CD4-positive, alpha-beta T cell (primary cell): ENCODE measurements around the gene CEBPE. TPM values are rescaled to one million over a fixed set of nuclear protein-coding genes. Genes with fewer than 3 reads are reported as not detected.

ENCODE experiments used
- ATAC-seq: fragments of 200-7000 bp; cut with Tn5 transposase; one replicate; pipeline ENCODE4 v1.10.0; 2022; ENCODE audit warnings: mild to moderate bottlenecking; ENCODE audit not compliant: poor library complexity
- CTCF ChIA-PET: fragments of 350-600 bp; sonication (Branson Sonifier 250); formaldehyde crosslinking; loops from one replicate; lab custom pipeline; 2021; ENCODE audit warnings: antibody characterized with exemption, inconsistent platforms; lab: Charles Lee
- POLR2A ChIA-PET: fragments of 350-600 bp; sonication (Branson Sonifier 250); formaldehyde crosslinking; loops from one replicate; lab custom pipeline; 2021; ENCODE audit warnings: antibody characterized with exemption, inconsistent platforms; lab: Charles Lee
- DNase-seq, 14 experiments: peaks; one replicate each; pipeline ENCODE4 v3.0.0-alpha.2; 2013 to 2020; ENCODE audit warnings: mixed read lengths in 2 of 14
- H3K27ac ChIP-seq, 2 donors: one replicate each; pipeline versions ENCODE4 v1.5.1 to v1.7.0; 2013; ENCODE audit warnings: low read length in 2 of 2, low read depth in 1 of 2, mild to moderate bottlenecking in 1 of 2
- H3K27me3 ChIP-seq, 2 experiments: 1 replicate in 1 of 2; 2 replicates in 1 of 2; pipeline versions ENCODE4 v1.6.1 to v1.7.0; 2013; ENCODE audit warnings: low read length in 2 of 2, control low read depth in 1 of 2, mild to moderate bottlenecking in 1 of 2, moderate library complexity in 1 of 2; ENCODE audit not compliant: insufficient read depth in 2 of 2, control insufficient read depth in 1 of 2
- H3K36me3 ChIP-seq: one replicate; pipeline ENCODE4 v1.6.1; 2013; ENCODE audit warnings: low read length, control low read depth; ENCODE audit not compliant: insufficient read depth
- H3K4me1 ChIP-seq: one replicate; pipeline ENCODE4 v1.6.1; 2013; ENCODE audit warnings: low read length, control low read depth; ENCODE audit not compliant: insufficient read depth
- H3K4me3 ChIP-seq: one replicate; pipeline ENCODE4 v1.5.1; 2013; ENCODE audit warnings: mild to moderate bottlenecking, low read length, moderate library complexity
- H3K9me3 ChIP-seq, 2 experiments: 1 replicate in 1 of 2; 2 replicates in 1 of 2; pipeline versions ENCODE4 v1.6.1 to v1.7.0; 2013; ENCODE audit warnings: low read length in 2 of 2, mild to moderate bottlenecking in 2 of 2, control low read depth in 1 of 2, moderate library complexity in 1 of 2; ENCODE audit not compliant: control insufficient read depth in 1 of 2, insufficient read depth in 1 of 2
- H3K27ac Mint-ChIP-seq: one replicate; pipeline ENCODE4 v1.8.0; 2020; ENCODE audit warnings: mixed read lengths
- H3K27me3 Mint-ChIP-seq: one replicate; pipeline ENCODE4 v1.8.0; 2021; ENCODE audit warnings: mixed read lengths
- H3K36me3 Mint-ChIP-seq: one replicate; pipeline ENCODE4 v1.8.0; 2021; ENCODE audit warnings: low read depth, mixed read lengths
- H3K4me1 Mint-ChIP-seq: one replicate; pipeline ENCODE4 v1.8.0; 2021; ENCODE audit warnings: low read depth, mixed read lengths
- H3K4me3 Mint-ChIP-seq: one replicate; pipeline ENCODE4 v1.8.0; 2020; ENCODE audit warnings: mild to moderate bottlenecking, mixed read lengths
- H3K9me3 Mint-ChIP-seq: one replicate; pipeline ENCODE4 v1.8.0; 2020; ENCODE audit warnings: mixed read lengths
- CTCF ChIP-seq: fragments of 200-600 bp; IDR thresholded peaks from one replicate; pipeline ENCODE4 v1.8.0; 2022; ENCODE audit warnings: antibody characterized with exemption, mild to moderate bottlenecking
- intact Hi-C, 2 experiments: fragments of 100-400 bp; cut with DNase I in 1 of 2; cut with micrococcal nuclease in 1 of 2; formaldehyde crosslinking; loops; one replicate each; pipeline versions ENCODE4 v1.15.1 to v1.9.0; 2023 to 2025; cut with DNase I, micrococcal nuclease
- total RNA-seq, 174 experiments: library from RNA in 2 of 174; stranded (reverse) in 2 of 174; gene quantifications; one replicate each; pipeline ENCODE4 v1.2.3 and lab custom pipeline; 2021 to 2026

CEBPE gene
- total RNA-seq, 2 experiments from 2014 or later = not detected

GRCh38 chr14:23091294-23092225 lies 27.5 kb downstream of the CEBPE start:
- Histone ChIP-seq H3K4me3 (no peak overlapping the region), H3K27me3 (no peaks in the 10 kb centered on the region), H3K9me3 (no peaks in the 10 kb centered on the region), H3K4me1 (peaks cover 21% of the 10 kb centered on the region), H3K36me3 (peaks cover 65% of the 10 kb centered on the region), H3K27ac (no peak overlapping the region)
- Mint-ChIP-seq H3K4me3 (peak overlapping the region; percentile 78), H3K27ac (no peak overlapping the region), H3K36me3 (peaks cover 58% of the 10 kb centered on the region), H3K4me1 (peaks cover 44% of the 10 kb centered on the region), H3K27me3 (no peaks in the 10 kb centered on the region), H3K9me3 (no peaks in the 10 kb centered on the region)
- intact Hi-C loops = loop anchor here (2.0 to 10.0 kb wide), 5 partner anchors 13 to 473 kb away; partner anchors contain the start of genes AP1G2 (in 1 of the 2), HOMEZ (in 1 of the 2), OXA1L (in 1 of the 2) and PABPN1 (in 1 of the 2)
- TF ChIP-seq CTCF = no peak
- POLR2A ChIA-PET = interaction anchor here (0.6 to 1.2 kb wide), 3 partner anchors 10 to 532 kb away, joined by 3 to 4 read pairs (median 3); partner anchors contain the start of gene PPP1R3E
- ATAC-seq (no peak), DNase-seq (no peak)
- CTCF ChIA-PET = interaction anchor here (0.5 to 2.4 kb wide), 6 partner anchors 15 to 1103 kb away, joined by 3 to 8 read pairs (median 3); no protein-coding TSS in a partner anchor

- Histone ChIP-seq H3K27ac (no peak overlapping the region), H3K36me3 (peaks cover 78% of the 10 kb centered on the region), H3K4me1 (peaks cover 12% of the 10 kb centered on the region), H3K27me3 (no peaks in the 10 kb centered on the region), H3K9me3 (no peaks in the 10 kb centered on the region), H3K4me3 (no peak overlapping the region)
- TF ChIP-seq CTCF = no peak
- no peak overlapping the region for H3K4me3 Mint-ChIP-seq
- peaks cover 49% of the 10 kb centered on the region for H3K4me1 Mint-ChIP-seq
- H3K27ac Mint-ChIP-seq = no peak overlapping the region
- ChIA-PET CTCF (interaction anchor here (1.3 to 2.4 kb wide), 2 partner anchors 9 to 21 kb away, joined by 3 to 8 read pairs; no protein-coding TSS in a partner anchor), POLR2A (no interaction called here)
- ATAC-seq (no peak), DNase-seq (no peak)
- intact Hi-C loops = loop anchor here (10.0 kb wide), 4 partner anchors 195 to 475 kb away; partner anchors contain the start of genes AP1G2 (in 1 of the 2), HOMEZ (in 1 of the 2), OXA1L (in 1 of the 2) and PABPN1 (in 1 of the 2)
- H3K36me3 Mint-ChIP-seq = peaks cover 72% of the 10 kb centered on the region
- no peaks in the 10 kb centered on the region for H3K27me3 Mint-ChIP-seq
- no peaks in the 10 kb centered on the region for H3K9me3 Mint-ChIP-seq
These were observed 28.8 kb downstream of the CEBPE start for GRCh38 chr14:23090254-23090636.

GRCh38 chr14:23089498-23090253 lies 29.4 kb downstream of the CEBPE start:
- intact Hi-C loops = loop anchor here (10.0 kb wide), 4 partner anchors 195 to 475 kb away; partner anchors contain the start of genes AP1G2 (in 1 of the 2), HOMEZ (in 1 of the 2), OXA1L (in 1 of the 2) and PABPN1 (in 1 of the 2)
- DNase-seq = no peak
- peaks cover 51% of the 10 kb centered on the region for H3K4me1 Mint-ChIP-seq

More at GRCh38 chr14:23089498-23090253, 29.4 kb downstream of the CEBPE start:
- Mint-ChIP-seq H3K9me3 (no peaks in the 10 kb centered on the region), H3K36me3 (peaks cover 77% of the 10 kb centered on the region), H3K27me3 (no peaks in the 10 kb centered on the region), H3K4me3 (no peak overlapping the region), H3K27ac (no peak overlapping the region)
- Histone ChIP-seq H3K4me3 (no peak overlapping the region), H3K27ac (no peak overlapping the region), H3K36me3 (peaks cover 84% of the 10 kb centered on the region), H3K9me3 (no peaks in the 10 kb centered on the region), H3K4me1 (peaks cover 12% of the 10 kb centered on the region), H3K27me3 (no peaks in the 10 kb centered on the region)
- TF ChIP-seq CTCF = no peak
- ATAC-seq = no peak
- ChIA-PET POLR2A (no interaction called here), CTCF (interaction anchor here (1.3 to 2.4 kb wide), 2 partner anchors 10 to 21 kb away, joined by 3 to 8 read pairs; no protein-coding TSS in a partner anchor)
